GM23338 (cell line): ENCODE measurements around the gene PGLYRP2.

Experiments used
- CREB1 ChIP-seq: fragments of 250-450 bp; sonication (Bioruptor Pico); IDR thresholded peaks from 2 replicates; pipeline ENCODE4 v1.5.0; 2020; ENCODE audit warnings: low read depth, mild to moderate bottlenecking, moderate library complexity
- CTCF ChIP-seq, 2 experiments: fragments of 200-600 bp in 1 of 2; sonication (generic) in 1 of 2; conservative IDR thresholded peaks; 2 replicates each; pipeline versions ENCODE4 v1.5.1 to v1.6.1; 2016 to 2017; ENCODE audit warnings: antibody characterized with exemption in 2 of 2, low read depth in 2 of 2, mild to moderate bottlenecking in 2 of 2, moderate library complexity in 1 of 2
- EZH2phosphoT487 ChIP-seq: fragments of 200-600 bp; sonication (generic); IDR thresholded peaks from one replicate; pipeline ENCODE4 v1.8.1; 2018; ENCODE audit warnings: antibody characterized with exemption; ENCODE audit not compliant: unreplicated experiment
- POLR2AphosphoS5 ChIP-seq: IDR thresholded peaks from 2 replicates; pipeline ENCODE4 v1.6.1; 2016; ENCODE audit warnings: antibody characterized with exemption, low read depth
- REST ChIP-seq: IDR thresholded peaks from one replicate; pipeline ENCODE4 v1.6.1; 2018; ENCODE audit warnings: antibody characterized with exemption; ENCODE audit not compliant: unreplicated experiment
- ZNF114 ChIP-seq: fragments of 250-450 bp; sonication (Bioruptor Pico); IDR thresholded peaks from 2 replicates; pipeline ENCODE4 v1.5.0; 2020; ENCODE audit warnings: mild to moderate bottlenecking, moderate library complexity

GRCh38 chr19:15475611-15476010 lies 3.7 kb downstream of the PGLYRP2 start:
- TF ChIP-seq ZNF114 = no peak
- TF ChIP-seq POLR2AphosphoS5 = no peak
- TF ChIP-seq CTCF (conservative IDR thresholded peaks at IDR 0.05; ENCODE audit: low read depth in 2 of 2) = no peak
- no peak for TF ChIP-seq EZH2phosphoT487
- no peak for TF ChIP-seq REST
- no peak for TF ChIP-seq CREB1 (CRISPR knock-in tag)
